Spleen (tissue), 7 donors: Measurements from ENCODE around the gene SF3B5.

Experiments used
- CTCF ChIP-seq, 11 experiments: fragments of 200-600 bp in 7 of 11; fragments of 450-650 bp in 4 of 11; sonication (generic) in 4 of 11; IDR thresholded peaks in 8 of 11; conservative IDR thresholded peaks in 3 of 11; 1 replicate in 7 of 11; 2 replicates in 4 of 11; pipeline versions ENCODE4 v1.4.0 to v1.8.0; 2016 to 2021; ENCODE audit warnings: antibody characterized with exemption in 11 of 11, inconsistent platforms in 4 of 11, mild to moderate bottlenecking in 1 of 11
- POLR2A ChIP-seq, 3 donors: fragments of 450-650 bp; IDR thresholded peaks; one replicate each; pipeline ENCODE4 v1.5.1; 2017; ENCODE audit warnings: antibody characterized with exemption in 3 of 3, mild to moderate bottlenecking in 1 of 3
- POLR2AphosphoS5 ChIP-seq, 3 donors: sonication (generic); formaldehyde crosslinking; IDR thresholded peaks; one replicate each; pipeline ENCODE4 v1.5.1; 2017; ENCODE audit warnings: antibody characterized with exemption in 3 of 3
- donor health status: DM: no; HTN: no; CAD: no; lungs with moderate emphysema.
- donor health status: DM: no; HTN: no; CAD: no.
- donor health status: DM: no; HTN: no; CAD: no.

- TF ChIP-seq POLR2AphosphoS5 (IDR thresholded peaks at IDR 0.05) (no peak), CTCF (IDR thresholded peaks at IDR 0.05 in 8 of 11, conservative IDR thresholded peaks at IDR 0.05 in 3 of 11) (no peak), POLR2A (IDR thresholded peaks at IDR 0.05) (no peak)
Observed at GRCh38 chr6:144144996-144145395, 49.6 kb upstream of the SF3B5 start.
